GM19023 (cell line): ENCODE data around the gene FUS.
"Not testable (repeated sequence)": the region's sequence is repeated elsewhere in the genome, so short reads cannot be mapped to it uniquely, and the experiment has no call there.

Experiments
- ATAC-seq: cut with Tn5 transposase; IDR thresholded peaks from one replicate; pipeline ENCODE4 v1.9.1; 2021; ENCODE audit warnings: mild to moderate bottlenecking, moderate library complexity; ENCODE audit not compliant: unreplicated experiment

Gene FUS

GRCh38 chr16:31184888-31185287 lies 4.9 kb downstream of the FUS start:
- ATAC-seq, result no peak

- no peak for ATAC-seq
These were observed 5.4 kb downstream of the FUS start for GRCh38 chr16:31185339-31185738.

GRCh38 chr16:31186176-31186575 lies 6.2 kb downstream of the FUS start:
- no peak for ATAC-seq

- no peak for ATAC-seq
These were observed 7.2 kb downstream of the FUS start for GRCh38 chr16:31186930-31187807.

GRCh38 chr16:31187808-31188189 lies 7.9 kb downstream of the FUS start:
- no peak for ATAC-seq

GRCh38 chr16:31188450-31189411 lies 8.8 kb downstream of the FUS start:
- no peak for ATAC-seq

GRCh38 chr16:31189412-31189778 lies 9.5 kb downstream of the FUS start:
- no peak for ATAC-seq

GRCh38 chr16:31190061-31190460 lies 10.1 kb downstream of the FUS start:
- ATAC-seq, result no peak

GRCh38 chr16:31190818-31191444 lies 11.0 kb downstream of the FUS start:
- ATAC-seq, result no peak

- ATAC-seq, result no peak
These were observed 11.9 kb downstream of the FUS start for GRCh38 chr16:31191697-31192428.

- ATAC-seq, result no peak
These were observed 13.1 kb downstream of the FUS start for GRCh38 chr16:31192856-31193642.

- no peak for ATAC-seq
These were observed 13.9 kb downstream of the FUS start for GRCh38 chr16:31193874-31194273.

- no peak for ATAC-seq
These were observed 15.0 kb downstream of the FUS start for GRCh38 chr16:31194898-31195297.

- ATAC-seq, result not testable (repeated sequence)
These were observed 15.9 kb downstream of the FUS start for GRCh38 chr16:31195861-31196260.

- ATAC-seq, result no peak
These were observed 16.6 kb downstream of the FUS start for GRCh38 chr16:31196324-31197088.

- no peak for ATAC-seq
These were observed 18.4 kb downstream of the FUS start for GRCh38 chr16:31198207-31198882.

- ATAC-seq, result no peak
These were observed 19.6 kb downstream of the FUS start for GRCh38 chr16:31199430-31200041.

GRCh38 chr16:31200111-31200510 lies 20.2 kb downstream of the FUS start:
- not testable (repeated sequence) for ATAC-seq
